Chondrocyte (in vitro differentiated cells): ENCODE data around the gene TLL1. TPM values are rescaled to one million over a fixed set of nuclear protein-coding genes. Genes with fewer than 3 reads are reported as not detected.

ENCODE experiments used
- DNase-seq: peaks from one replicate; pipeline ENCODE4 v3.0.0; 2021; ENCODE audit warnings: mixed read lengths, low spot score
- H3K27ac Mint-ChIP-seq: one replicate; pipeline ENCODE4 v1.8.0; 2021; ENCODE audit warnings: mild to moderate bottlenecking, moderate library complexity, mixed read lengths; ENCODE audit not compliant: unreplicated experiment
- H3K27me3 Mint-ChIP-seq: 2 replicates; pipeline ENCODE4 v1.8.0; 2021; ENCODE audit warnings: low read depth, mixed read lengths
- H3K36me3 Mint-ChIP-seq: 2 replicates; pipeline ENCODE4 v1.8.0; 2021; ENCODE audit warnings: low read depth, mixed read lengths
- H3K4me1 Mint-ChIP-seq: 2 replicates; pipeline ENCODE4 v1.8.0; 2021; ENCODE audit warnings: low read depth, mild to moderate bottlenecking, mixed read lengths
- H3K4me3 Mint-ChIP-seq: one replicate; pipeline ENCODE4 v1.8.0; 2021; ENCODE audit warnings: mild to moderate bottlenecking, moderate library complexity, mixed read lengths; ENCODE audit not compliant: unreplicated experiment
- H3K9me3 Mint-ChIP-seq: 2 replicates; pipeline ENCODE4 v1.8.0; 2021; ENCODE audit warnings: low read depth, mixed read lengths
- CTCF ChIP-seq: fragments of 200-600 bp; sonication (generic); IDR thresholded peaks from 2 replicates; pipeline ENCODE4 v1.5.0; 2021; ENCODE audit warnings: antibody characterized with exemption, mild to moderate bottlenecking, moderate library complexity
- total RNA-seq: library from RNA; stranded (reverse); gene quantifications from 3 replicates; pipeline ENCODE4 v1.2.1, GENCODE V29; 2021

The TLL1 gene
- total RNA-seq, 1 donor from 2014 or later, result 3.4 TPM

- Mint-ChIP-seq H3K9me3 (no peaks in the 10 kb centered on the region), H3K4me1 (peaks cover 16% of the 10 kb centered on the region), H3K36me3 (no peaks in the 10 kb centered on the region), H3K27ac (no peak overlapping the region), H3K4me3 (no peak overlapping the region), H3K27me3 (peaks cover 6% of the 10 kb centered on the region)
- no peak for TF ChIP-seq CTCF
- DNase-seq, result no peak
Measured at GRCh38 chr4:165879641-165880040, 6.6 kb downstream of the TLL1 start.

- Mint-ChIP-seq H3K4me1 (no peaks in the 10 kb centered on the region), H3K36me3 (peaks cover 10% of the 10 kb centered on the region), H3K9me3 (peaks cover 39% of the 10 kb centered on the region), H3K4me3 (no peak overlapping the region), H3K27ac (no peak overlapping the region), H3K27me3 (no peaks in the 10 kb centered on the region)
- DNase-seq, result no peak
- TF ChIP-seq CTCF, result no peak
Measured at GRCh38 chr4:165894159-165894558, 21.1 kb downstream of the TLL1 start.

GRCh38 chr4:165905405-165906027 lies 32.5 kb downstream of the TLL1 start:
- no peak overlapping the region for H3K27ac Mint-ChIP-seq
- H3K27me3 Mint-ChIP-seq, result peaks cover 5% of the 10 kb centered on the region
- H3K4me1 Mint-ChIP-seq, result peaks cover 5% of the 10 kb centered on the region
- no peak overlapping the region for H3K4me3 Mint-ChIP-seq
- DNase-seq, result no peak
- peaks cover 5% of the 10 kb centered on the region for H3K36me3 Mint-ChIP-seq
- H3K9me3 Mint-ChIP-seq, result peaks cover 8% of the 10 kb centered on the region
- TF ChIP-seq CTCF, result no peak

GRCh38 chr4:165906272-165906671 lies 33.2 kb downstream of the TLL1 start:
- Mint-ChIP-seq H3K27ac (no peak overlapping the region), H3K36me3 (no peaks in the 10 kb centered on the region), H3K27me3 (peaks cover 1% of the 10 kb centered on the region), H3K4me1 (peaks cover 5% of the 10 kb centered on the region), H3K9me3 (no peaks in the 10 kb centered on the region), H3K4me3 (no peak overlapping the region)
- TF ChIP-seq CTCF, result no peak
- DNase-seq, result no peak

GRCh38 chr4:165909947-165910346 lies 36.9 kb downstream of the TLL1 start:
- H3K27ac Mint-ChIP-seq, result no peak overlapping the region
- TF ChIP-seq CTCF, result no peak
- DNase-seq, result no peak
- no peaks in the 10 kb centered on the region for H3K9me3 Mint-ChIP-seq
- H3K4me3 Mint-ChIP-seq, result no peak overlapping the region
- no peaks in the 10 kb centered on the region for H3K36me3 Mint-ChIP-seq
- H3K27me3 Mint-ChIP-seq, result peaks cover 1% of the 10 kb centered on the region
- H3K4me1 Mint-ChIP-seq, result peaks cover 5% of the 10 kb centered on the region
